Medulla oblongata (tissue), 1 donor: ENCODE results near the gene TRIM38.
"Not testable (repeated sequence)": the region's sequence is repeated elsewhere in the genome, so short reads cannot be mapped to it uniquely, and the experiment has no call there.

Experiments
- DNase-seq: peaks from one replicate; pipeline ENCODE4 v3.0.0-alpha.2; 2015; ENCODE audit errors: extremely low spot score

The TRIM38 gene

GRCh38 chr6:25942561-25943147, 19.9 kb upstream of the TRIM38 start:
- DNase-seq = peak; percentile 18

DNA sequence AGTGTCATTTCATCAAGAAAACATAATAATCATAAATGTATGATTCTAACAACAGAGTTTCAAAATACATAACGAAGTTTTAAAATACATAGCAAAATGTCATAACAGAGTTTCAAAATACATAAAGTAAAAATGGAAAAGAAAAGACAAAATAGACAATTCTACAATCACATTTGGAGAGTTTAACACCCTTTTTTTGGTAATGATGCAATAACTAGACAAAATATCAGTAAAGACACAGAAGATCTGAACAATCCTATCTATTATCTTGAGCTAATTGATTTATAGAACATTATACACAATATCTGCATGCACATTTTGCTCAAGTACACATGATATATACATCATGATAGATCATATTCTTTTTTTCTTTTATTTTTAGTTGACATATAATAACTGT, 18.7 kb upstream of the TRIM38 start:
- DNase-seq = no peak

DNA sequence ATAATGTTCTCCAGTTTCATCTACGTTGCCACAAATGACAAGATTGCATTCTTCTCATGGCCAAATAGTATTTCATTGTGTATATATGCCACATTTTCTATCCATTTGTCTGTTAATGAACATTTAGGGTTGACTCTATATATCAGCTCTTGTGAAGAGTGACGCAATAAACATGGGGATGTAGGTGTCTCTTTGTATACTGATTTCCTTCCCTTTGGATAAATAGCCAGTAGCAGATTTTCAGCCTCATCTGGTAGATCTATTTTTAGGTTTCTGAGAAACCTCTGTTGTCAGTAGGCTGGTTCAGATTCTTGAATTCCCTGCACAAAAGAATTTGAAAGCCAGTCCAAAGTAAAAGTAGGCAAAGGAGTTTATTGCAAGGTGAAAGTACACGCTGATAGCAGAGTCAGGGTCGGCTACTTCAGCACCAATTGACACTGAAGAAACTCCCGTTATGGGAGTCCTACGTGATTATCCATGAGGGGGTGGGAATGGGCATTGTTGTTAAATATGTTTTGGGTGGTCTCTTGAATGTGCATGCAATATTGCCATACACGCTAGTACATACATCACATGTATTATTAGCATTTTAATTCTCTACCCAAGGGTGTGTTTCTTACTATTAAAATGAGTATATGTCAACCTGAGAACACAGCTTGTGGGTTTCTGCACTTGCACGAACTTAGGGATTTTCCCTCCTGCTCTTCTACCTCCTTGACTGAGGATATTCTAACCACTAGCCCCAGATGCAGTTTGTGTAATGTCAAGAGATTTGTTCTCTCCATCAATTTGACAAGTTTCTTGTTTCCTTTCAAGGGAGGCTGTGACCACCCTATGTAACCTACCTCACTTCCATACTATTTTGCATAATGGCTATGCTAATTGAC, 17.7 kb upstream of the TRIM38 start:
- no peak for DNase-seq

DNA sequence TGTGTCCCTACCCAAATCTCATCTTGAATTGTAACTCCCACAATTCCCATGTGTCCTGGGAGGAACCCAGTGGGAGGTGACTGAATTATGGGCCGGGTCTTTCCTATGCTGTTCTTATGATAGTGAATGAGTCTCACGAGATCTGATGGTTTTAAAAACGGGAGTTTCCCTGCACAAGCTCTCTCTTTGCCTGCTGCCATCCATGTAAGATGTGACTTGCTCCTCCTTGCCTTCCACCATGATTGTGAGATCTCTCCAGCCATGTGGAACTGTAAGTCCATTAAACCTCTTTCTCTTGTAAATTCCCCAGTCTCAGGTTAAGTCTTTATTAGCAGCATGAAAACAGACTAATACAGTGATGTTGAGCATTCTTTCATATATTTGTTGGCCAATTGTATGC, 16.9 kb upstream of the TRIM38 start:
- DNase-seq = not testable (repeated sequence)

- DNase-seq = no peak
Observed at GRCh38 chr6:25946631-25947030, 16.0 kb upstream of the TRIM38 start.

GRCh38 chr6:25947492-25947891, 15.1 kb upstream of the TRIM38 start:
- not testable (repeated sequence) for DNase-seq

GRCh38 chr6:25949695-25950094, 12.9 kb upstream of the TRIM38 start:
- no peak for DNase-seq

GRCh38 chr6:25950297-25950696, 12.3 kb upstream of the TRIM38 start:
- DNase-seq = no peak

GRCh38 chr6:25951296-25952032, 11.1 kb upstream of the TRIM38 start:
- DNase-seq = no peak

GRCh38 chr6:25952535-25952934, 10.1 kb upstream of the TRIM38 start:
- DNase-seq = no peak

DNA sequence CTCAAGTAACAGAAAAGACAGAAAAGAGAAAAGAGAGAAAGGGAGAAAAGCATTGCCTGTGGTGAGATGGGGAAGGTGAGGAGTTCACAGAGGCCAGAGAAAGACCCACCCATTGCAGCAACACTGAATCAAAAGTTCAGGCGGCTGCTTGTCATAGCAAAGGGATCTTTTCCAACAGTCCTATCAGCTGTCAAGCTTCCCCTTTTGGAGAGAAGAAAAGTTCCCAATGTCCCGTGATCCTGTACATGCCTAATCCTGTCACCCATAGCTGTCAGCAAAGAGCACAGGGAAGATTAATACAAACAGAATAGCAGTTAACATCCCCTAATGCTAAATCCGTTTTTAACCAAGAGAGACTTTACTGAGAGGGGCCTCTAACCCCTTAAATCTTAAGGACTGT, 8.9 kb upstream of the TRIM38 start:
- DNase-seq = no peak

DNA sequence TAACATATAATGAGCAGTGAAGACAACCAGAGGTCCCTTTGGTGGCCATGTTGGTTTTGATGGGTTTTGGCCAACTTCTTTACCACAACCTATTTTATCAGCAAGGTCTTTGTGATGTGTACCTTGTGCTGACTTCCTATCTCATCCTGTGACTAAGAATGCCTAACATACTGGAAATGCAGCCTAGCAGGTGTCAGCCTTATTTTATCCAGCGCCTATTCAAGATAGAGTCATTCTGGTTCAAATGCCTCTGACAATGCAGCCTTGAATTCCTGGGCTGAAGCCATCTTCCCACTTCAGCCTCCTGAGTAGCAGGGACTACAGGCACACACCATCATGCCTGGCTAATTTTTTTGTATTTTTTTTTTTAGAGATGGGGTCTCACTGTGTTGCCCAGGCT, 7.8 kb upstream of the TRIM38 start:
- DNase-seq = no peak

DNA sequence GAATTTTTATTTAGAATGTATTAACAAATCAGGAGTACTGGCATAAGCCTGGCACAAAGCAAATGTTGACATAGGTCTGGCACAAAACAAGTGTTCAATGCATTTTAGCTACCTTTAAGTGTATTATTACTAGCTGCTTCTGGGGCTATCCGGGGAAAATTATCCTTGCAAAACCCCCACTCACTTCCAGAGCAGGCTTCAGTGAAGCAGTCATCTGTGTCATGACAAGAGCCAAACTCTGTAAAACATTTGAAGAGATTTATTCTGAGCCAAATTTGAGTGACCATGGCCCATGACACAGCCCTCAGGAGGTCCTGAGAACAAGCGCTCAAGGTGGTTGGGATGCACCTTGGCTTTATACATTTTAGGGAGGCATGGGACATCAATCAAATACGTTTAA, 6.4 kb upstream of the TRIM38 start:
- DNase-seq = no peak

- no peak for DNase-seq
Observed at GRCh38 chr6:25958700-25959162, 3.9 kb upstream of the TRIM38 start.

DNA sequence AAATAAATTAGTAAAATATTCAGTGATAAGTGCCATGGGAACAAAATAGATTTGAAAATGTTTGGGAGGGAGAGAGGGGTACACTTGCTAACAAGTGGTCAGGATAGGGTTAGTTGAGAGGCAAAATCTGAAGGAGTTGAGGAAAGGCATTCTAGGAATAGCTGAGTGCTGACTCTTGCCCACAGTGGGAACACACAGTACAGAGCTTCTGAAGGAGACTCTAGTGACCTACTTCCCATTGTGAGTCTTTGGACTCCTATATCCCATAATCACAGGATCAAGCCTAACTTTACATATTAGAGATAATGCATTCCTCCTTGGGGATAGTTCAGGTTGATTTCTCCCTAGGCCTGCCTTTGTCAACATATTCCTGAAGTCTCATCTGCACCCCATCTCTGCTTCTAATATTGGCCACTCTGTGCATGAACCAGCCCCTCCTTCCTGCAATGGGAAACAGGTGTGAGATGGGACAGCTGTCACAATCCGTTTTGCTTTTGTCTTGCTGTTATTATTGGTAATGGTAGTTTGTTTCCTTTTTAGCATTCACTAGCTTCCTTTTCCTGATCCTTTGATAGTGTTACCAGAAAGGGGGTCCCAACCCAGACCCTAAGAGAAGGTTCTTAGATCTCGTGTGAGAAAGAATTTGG, 2.6 kb upstream of the TRIM38 start:
- no peak for DNase-seq

GRCh38 chr6:25960734-25961133, 1.9 kb upstream of the TRIM38 start:
- no peak for DNase-seq

GRCh38 chr6:25961619-25962148, 918 bp upstream of the TRIM38 start:
- no peak for DNase-seq

DNA sequence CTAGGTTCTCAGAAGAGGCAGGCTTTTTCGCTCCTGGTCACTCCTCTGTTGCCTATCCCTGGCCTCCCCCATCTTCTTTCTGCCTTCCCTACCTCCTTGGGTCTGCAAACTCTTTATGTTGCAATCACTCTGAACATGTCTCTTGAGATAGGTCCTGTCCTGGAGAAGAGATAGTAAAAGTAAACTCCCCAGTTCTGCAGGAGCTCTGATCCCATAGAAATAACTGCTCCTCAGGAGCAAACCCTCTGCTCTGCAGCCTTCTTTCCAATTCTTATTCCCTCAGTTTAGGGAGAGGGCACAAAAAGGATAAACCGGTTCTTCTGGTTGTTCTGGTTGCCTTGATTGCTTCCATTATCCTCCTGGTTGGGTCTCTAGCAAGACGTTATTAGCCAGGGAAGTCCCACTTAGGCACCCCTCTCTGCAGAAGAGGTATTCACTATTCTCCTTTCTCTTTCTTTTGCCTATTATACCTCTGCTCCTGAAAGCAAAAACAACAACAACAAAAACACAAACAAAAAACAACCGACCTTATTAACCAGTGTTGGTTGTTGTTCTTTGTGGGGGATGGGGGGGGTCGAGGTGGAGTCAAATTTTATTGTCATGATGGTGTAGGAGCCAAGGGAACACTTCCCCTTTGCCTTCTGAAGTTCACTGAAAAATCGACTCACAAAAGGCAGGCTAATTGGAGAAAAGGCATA, 973 bp downstream of the TRIM38 start:
- peak; percentile 9 for DNase-seq

GRCh38 chr6:25965058-25965457, 2.5 kb downstream of the TRIM38 start:
- no peak for DNase-seq

- no peak for DNase-seq
Observed at GRCh38 chr6:25966711-25967110, 4.1 kb downstream of the TRIM38 start.

DNA sequence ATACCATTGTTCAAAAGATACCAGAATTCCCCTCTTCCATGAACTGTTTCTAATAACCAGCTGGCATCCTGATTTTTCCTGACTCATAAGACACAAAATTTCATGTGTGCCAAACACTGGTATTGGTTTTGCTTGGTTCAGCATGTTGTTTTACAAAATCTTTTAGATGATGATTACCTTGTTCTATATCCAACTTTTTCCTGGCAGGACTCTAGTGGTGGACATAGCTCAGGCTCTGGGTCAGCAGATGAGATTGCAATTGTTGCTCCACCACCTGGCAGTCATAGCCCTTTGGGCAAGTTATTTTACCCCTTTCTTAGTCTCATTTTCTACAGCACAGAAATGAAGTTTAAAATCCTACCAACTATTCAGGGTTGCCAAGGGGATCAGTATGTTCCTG, 6.2 kb downstream of the TRIM38 start:
- DNase-seq = no peak
